ENCODE results near the gene SPHK2. TPM values are rescaled to one million over a fixed set of nuclear protein-coding genes. Genes with fewer than 3 reads are reported as not detected.

Gene SPHK2
- total and polyA plus RNA-seq, 2 experiments from 2014 or later = 18.3 to 50.3 TPM

- ATAC-seq = peak; percentile 39
- Mint-ChIP-seq H3K27ac (peak overlapping the region; percentile 95), H3K9me3 (no peaks in the 10 kb centered on the region; the same call in 1 of the 3 replicates), H3K4me3 (peak overlapping the region; percentile 69), H3K27me3 (ENCODE audit: insufficient read depth, low read depth, poor library complexity) (peaks cover 31% of the 10 kb centered on the region), H3K36me3 (ENCODE audit: low read depth) (peaks cover 7% of the 10 kb centered on the region; the same call in 2 of the 3 replicates), H3K4me1 (peaks cover 34% of the 10 kb centered on the region)
- H3K9me2 ChIP-seq (ENCODE audit: insufficient read depth) = no peaks in the 10 kb centered on the region
- peaks cover 8% of the 10 kb centered on the region for H4K20me1 ChIP-seq (replicated peaks; ENCODE audit: insufficient read depth)
- H3K79me2 ChIP-seq (replicated peaks; ENCODE audit: insufficient read depth) = peaks cover 1% of the 10 kb centered on the region
- H3K4me2 ChIP-seq = peak overlapping the region; percentile 89
- TF ChIP-seq, protein P1, sequence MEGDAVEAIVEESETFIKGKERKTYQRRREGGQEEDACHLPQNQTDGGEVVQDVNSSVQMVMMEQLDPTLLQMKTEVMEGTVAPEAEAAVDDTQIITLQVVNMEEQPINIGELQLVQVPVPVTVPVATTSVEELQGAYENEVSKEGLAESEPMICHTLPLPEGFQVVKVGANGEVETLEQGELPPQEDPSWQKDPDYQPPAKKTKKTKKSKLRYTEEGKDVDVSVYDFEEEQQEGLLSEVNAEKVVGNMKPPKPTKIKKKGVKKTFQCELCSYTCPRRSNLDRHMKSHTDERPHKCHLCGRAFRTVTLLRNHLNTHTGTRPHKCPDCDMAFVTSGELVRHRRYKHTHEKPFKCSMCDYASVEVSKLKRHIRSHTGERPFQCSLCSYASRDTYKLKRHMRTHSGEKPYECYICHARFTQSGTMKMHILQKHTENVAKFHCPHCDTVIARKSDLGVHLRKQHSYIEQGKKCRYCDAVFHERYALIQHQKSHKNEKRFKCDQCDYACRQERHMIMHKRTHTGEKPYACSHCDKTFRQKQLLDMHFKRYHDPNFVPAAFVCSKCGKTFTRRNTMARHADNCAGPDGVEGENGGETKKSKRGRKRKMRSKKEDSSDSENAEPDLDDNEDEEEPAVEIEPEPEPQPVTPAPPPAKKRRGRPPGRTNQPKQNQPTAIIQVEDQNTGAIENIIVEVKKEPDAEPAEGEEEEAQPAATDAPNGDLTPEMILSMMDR (conservative IDR thresholded peaks at IDR 0.05; ENCODE audit: low read depth in 2 of 2) = peak in 1 of 2 experiments; percentile 56; a peak in 3 of 4 replicates
- TF ChIP-seq, protein P2, sequence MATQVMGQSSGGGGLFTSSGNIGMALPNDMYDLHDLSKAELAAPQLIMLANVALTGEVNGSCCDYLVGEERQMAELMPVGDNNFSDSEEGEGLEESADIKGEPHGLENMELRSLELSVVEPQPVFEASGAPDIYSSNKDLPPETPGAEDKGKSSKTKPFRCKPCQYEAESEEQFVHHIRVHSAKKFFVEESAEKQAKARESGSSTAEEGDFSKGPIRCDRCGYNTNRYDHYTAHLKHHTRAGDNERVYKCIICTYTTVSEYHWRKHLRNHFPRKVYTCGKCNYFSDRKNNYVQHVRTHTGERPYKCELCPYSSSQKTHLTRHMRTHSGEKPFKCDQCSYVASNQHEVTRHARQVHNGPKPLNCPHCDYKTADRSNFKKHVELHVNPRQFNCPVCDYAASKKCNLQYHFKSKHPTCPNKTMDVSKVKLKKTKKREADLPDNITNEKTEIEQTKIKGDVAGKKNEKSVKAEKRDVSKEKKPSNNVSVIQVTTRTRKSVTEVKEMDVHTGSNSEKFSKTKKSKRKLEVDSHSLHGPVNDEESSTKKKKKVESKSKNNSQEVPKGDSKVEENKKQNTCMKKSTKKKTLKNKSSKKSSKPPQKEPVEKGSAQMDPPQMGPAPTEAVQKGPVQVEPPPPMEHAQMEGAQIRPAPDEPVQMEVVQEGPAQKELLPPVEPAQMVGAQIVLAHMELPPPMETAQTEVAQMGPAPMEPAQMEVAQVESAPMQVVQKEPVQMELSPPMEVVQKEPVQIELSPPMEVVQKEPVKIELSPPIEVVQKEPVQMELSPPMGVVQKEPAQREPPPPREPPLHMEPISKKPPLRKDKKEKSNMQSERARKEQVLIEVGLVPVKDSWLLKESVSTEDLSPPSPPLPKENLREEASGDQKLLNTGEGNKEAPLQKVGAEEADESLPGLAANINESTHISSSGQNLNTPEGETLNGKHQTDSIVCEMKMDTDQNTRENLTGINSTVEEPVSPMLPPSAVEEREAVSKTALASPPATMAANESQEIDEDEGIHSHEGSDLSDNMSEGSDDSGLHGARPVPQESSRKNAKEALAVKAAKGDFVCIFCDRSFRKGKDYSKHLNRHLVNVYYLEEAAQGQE (IDR thresholded peaks at IDR 0.05; ENCODE audit: unreplicated experiment) = peak; percentile 13
- no peak for TF ChIP-seq ZNF331 (CRISPR knock-in tag; IDR thresholded peaks at IDR 0.05; ENCODE audit: low read depth)
- H3K36me3 ChIP-seq (ENCODE audit: insufficient read depth) = no peaks in the 10 kb centered on the region
- peaks cover 27% of the 10 kb centered on the region for H3K4me1 ChIP-seq (ENCODE audit: insufficient read depth)
- H3K4me3 ChIP-seq = peak overlapping the region; percentile 64
- DNase-seq (ENCODE audit: low spot score) = peak; percentile 88
- H2AFZ ChIP-seq = no peak overlapping the region
- H3K27me3 ChIP-seq (ENCODE audit: insufficient read depth) = no peaks in the 10 kb centered on the region
- peaks cover 36% of the 10 kb centered on the region for H3F3A ChIP-seq (replicated peaks; ENCODE audit: low read depth)
- peak overlapping the region; percentile 97 for H3K27ac ChIP-seq (ENCODE audit: low read depth)
Measured at GRCh38 chr19:48630296-48631063, 11.2 kb downstream of the SPHK2 start.

- peaks cover 31% of the 10 kb centered on the region for H3K27me3 Mint-ChIP-seq (ENCODE audit: insufficient read depth, low read depth, poor library complexity)
- H3K36me3 Mint-ChIP-seq (ENCODE audit: low read depth) = peaks cover 7% of the 10 kb centered on the region; the same call in 1 of the 3 replicates
- peak overlapping the region; percentile 64 for H3K4me3 ChIP-seq
- ATAC-seq (no peak), DNase-seq (ENCODE audit: low spot score) (peak; percentile 42)
- no peaks in the 10 kb centered on the region; the same call in 2 of the 3 replicates for H3K9me3 Mint-ChIP-seq
- H2AFZ ChIP-seq = no peak overlapping the region
- H3K4me1 ChIP-seq (ENCODE audit: insufficient read depth) = peaks cover 23% of the 10 kb centered on the region
- peaks cover 5% of the 10 kb centered on the region for H4K20me1 ChIP-seq (replicated peaks; ENCODE audit: insufficient read depth)
- H3K4me2 ChIP-seq = peak overlapping the region; percentile 89
- H3K4me1 Mint-ChIP-seq = peaks cover 33% of the 10 kb centered on the region
- H3K36me3 ChIP-seq (ENCODE audit: insufficient read depth) = no peaks in the 10 kb centered on the region
- H3F3A ChIP-seq (replicated peaks; ENCODE audit: low read depth) = peaks cover 36% of the 10 kb centered on the region
- H3K9me2 ChIP-seq (ENCODE audit: insufficient read depth) = no peaks in the 10 kb centered on the region
- peak overlapping the region; percentile 69 for H3K4me3 Mint-ChIP-seq
- H3K79me2 ChIP-seq (replicated peaks; ENCODE audit: insufficient read depth) = no peaks in the 10 kb centered on the region
- peak overlapping the region; percentile 97 for H3K27ac ChIP-seq (ENCODE audit: low read depth)
- H3K27me3 ChIP-seq (ENCODE audit: insufficient read depth) = peaks cover 7% of the 10 kb centered on the region
- H3K27ac Mint-ChIP-seq = peak overlapping the region; percentile 95; the same call in 1 of the 2 replicates
- TF ChIP-seq ZNF462 (CRISPR knock-in tag; IDR thresholded peaks at IDR 0.05) (no peak), EZH2 (IDR thresholded peaks at IDR 0.05; ENCODE audit: low read depth, unreplicated experiment) (no peak)
Measured at GRCh38 chr19:48631225-48631624, 11.9 kb downstream of the SPHK2 start.

All from GM23338 (cell line).